ENCODE measurements around the gene PLEKHA1. TPM values are rescaled to one million over a fixed set of nuclear protein-coding genes. Genes with fewer than 3 reads are reported as not detected.

The PLEKHA1 gene
- total RNA-seq, 1 donor from 2014 or later = 46.0 TPM

- DNase-seq (ENCODE audit: extremely low read depth, low read depth, low spot score) = no peak
Observed at GRCh38 chr10:122459561-122460273, 85.2 kb downstream of the PLEKHA1 start.

DNA sequence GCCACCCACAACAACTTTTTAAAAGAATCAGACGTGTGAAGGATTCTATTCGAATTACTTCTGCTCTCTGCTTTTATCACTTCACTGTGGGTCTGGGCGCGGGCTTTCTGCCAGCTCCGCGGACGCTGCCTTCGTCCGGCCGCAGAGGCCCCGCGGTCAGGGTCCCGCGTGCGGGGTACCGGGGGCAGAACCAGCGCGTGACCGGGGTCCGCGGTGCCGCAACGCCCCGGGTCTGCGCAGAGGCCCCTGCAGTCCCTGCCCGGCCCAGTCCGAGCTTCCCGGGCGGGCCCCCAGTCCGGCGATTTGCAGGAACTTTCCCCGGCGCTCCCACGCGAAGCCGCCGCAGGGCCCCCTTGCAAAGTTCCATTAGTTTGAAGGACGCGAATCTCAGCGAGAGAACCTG, 86.4 kb downstream of the PLEKHA1 start:
- DNase-seq (ENCODE audit: extremely low read depth, low read depth, low spot score) = no peak

DNA sequence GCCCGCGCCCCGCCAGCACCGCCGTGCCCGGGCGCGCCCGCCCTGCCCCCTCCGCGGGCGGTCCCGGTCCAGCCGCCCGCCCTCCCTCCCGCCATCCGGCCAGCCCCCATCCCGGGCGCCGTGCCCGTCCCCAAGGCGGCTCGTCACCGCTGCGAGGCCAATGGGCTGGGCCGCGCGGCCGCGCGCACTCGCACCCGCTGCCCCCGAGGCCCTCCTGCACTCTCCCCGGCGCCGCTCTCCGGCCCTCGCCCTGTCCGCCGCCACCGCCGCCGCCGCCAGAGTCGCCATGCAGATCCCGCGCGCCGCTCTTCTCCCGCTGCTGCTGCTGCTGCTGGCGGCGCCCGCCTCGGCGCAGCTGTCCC, 86.8 kb downstream of the PLEKHA1 start, which contains the start of gene HTRA1:
TSS of gene HTRA1 (plus strand) at position 187 of the 362 bp plus-strand sequence. CDS start at position 287, 100 bp downstream.
- no peak for DNase-seq (ENCODE audit: extremely low read depth, low read depth, low spot score)

GRCh38 chr10:122461729-122462532, 87.4 kb downstream of the PLEKHA1 start:
- no peak for DNase-seq (ENCODE audit: extremely low read depth, low read depth, low spot score)

DNA sequence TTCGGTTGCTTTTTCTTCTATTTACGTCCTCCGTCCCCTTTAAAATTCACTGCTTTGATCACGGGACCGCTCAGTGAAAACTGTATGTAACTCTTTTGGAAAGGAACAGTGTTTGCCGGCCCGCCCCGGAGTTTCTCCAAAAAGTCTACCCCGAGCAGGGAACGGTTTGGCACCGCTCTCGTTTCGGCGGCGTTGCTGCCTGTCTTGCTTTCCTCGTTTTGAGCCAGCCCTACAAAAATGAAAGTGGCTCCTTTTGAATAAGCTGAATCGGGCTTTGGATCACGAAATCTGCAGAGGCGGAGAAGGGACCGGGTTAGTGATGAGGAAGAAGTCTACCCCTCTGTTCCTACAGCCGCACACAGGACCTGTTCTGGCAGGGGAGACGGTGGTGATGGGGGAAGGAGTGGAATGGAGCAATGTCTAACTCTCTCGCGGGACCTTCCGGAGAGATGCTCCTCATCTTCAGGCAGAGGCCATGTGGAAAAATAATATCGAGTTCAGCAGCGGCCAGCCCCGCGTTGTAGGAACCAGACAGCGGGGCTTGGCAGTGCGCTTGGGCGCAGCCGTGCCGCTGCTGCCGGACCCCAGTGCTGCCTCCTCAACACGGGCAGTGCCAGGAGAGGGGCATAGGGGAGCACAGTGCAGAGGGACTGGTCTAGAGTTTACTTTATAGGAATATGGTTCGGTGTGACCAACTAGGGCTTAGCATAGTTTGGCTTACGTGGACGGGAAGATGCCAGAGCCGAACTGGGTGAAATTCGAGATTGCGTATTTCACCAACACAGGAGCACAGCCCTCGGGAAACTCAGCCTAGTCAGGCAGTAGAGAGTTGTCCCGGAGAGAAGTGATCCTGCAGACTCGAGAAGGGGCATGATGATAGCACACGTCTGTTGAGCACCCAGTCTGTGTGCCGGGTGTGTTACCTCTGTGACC, 88.3 kb downstream of the PLEKHA1 start:
- no peak for DNase-seq (ENCODE audit: extremely low read depth, low read depth, low spot score)

DNA sequence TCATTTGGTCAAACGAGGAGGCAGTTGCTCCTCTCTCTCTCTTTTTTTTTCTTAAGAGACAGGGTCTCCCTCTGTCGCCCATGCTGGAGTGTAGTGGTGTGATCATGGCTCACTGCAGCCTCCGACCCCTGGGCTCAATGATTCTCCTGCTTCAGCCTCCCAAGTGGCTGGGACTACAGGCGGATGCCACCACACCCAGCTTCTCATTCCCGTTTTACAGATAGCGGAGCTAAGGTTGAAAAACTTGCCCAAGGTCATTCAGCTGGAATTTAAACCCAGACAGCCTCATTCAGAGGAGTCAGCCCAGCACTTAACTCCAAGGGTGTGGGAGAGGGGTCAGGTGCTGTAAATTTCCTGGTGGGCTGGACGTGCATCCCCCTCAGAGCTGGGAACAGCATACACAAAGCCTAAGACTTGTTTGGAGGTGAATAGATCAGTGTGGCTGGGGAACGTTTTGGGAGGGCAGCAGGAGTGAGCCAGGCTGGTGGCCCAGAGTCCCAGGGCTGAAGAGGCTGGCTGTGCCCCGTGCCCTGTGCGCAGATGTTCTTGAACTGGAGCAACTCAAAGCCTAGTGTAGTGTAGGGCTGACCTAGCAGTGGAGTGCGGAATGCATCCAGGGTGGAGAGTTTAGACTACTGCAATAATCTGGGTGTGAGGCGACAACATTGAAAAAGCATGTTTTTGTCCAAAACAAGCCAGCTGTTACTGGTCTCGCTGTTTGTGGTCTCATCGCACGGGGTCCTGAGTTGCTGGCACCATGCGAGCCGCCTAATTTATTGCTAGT, 89.2 kb downstream of the PLEKHA1 start:
- no peak for DNase-seq (ENCODE audit: extremely low read depth, low read depth, low spot score)

- DNase-seq (ENCODE audit: extremely low read depth, low read depth, low spot score) = no peak
Observed at GRCh38 chr10:122464250-122464510, 89.7 kb downstream of the PLEKHA1 start.

DNA sequence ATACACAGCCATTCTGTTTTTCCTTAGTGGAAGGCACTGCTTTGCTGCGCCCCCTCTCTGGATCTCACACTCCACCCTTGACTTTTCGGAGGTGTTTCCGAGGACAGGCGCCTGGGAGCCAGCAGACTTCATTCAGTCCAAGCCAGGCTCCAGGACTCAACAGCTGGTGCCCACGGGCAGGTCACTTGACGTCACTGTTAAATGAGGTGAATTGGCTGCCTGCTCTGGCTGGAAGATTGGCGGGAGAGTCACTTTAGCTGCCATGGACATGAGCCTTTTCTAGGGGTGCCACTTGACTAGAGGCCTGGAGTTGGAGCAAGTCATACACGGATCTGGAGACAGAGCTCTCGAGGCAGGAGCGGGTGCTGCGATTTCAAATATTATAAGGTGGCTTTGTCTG, 90.1 kb downstream of the PLEKHA1 start:
- no peak for DNase-seq (ENCODE audit: extremely low read depth, low read depth, low spot score)

- no peak for DNase-seq (ENCODE audit: extremely low read depth, low read depth, low spot score)
Observed at GRCh38 chr10:122465401-122466040, 91.0 kb downstream of the PLEKHA1 start.

DNA sequence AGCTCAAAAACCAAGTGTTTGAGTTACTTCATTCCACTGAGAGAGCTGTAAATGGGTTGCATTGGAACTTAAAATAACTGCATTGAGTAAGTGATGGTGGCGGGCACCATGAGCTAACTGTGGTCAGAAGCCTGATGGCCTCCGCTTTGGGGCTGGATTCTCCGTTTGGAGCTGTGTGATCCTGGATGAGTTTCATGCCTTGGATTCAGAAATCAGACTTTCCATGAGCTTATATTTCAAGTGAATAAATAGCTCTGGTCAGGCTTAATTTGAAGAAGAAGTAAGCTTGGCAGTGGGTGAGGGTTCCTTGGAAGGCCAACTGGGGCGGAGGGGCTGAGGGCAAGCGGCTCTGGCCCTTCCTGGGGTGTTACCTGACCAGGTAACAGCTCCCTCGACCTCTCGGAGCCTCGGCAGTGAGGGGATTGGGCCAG, 92.5 kb downstream of the PLEKHA1 start:
- no peak for DNase-seq (ENCODE audit: extremely low read depth, low read depth, low spot score)

DNA sequence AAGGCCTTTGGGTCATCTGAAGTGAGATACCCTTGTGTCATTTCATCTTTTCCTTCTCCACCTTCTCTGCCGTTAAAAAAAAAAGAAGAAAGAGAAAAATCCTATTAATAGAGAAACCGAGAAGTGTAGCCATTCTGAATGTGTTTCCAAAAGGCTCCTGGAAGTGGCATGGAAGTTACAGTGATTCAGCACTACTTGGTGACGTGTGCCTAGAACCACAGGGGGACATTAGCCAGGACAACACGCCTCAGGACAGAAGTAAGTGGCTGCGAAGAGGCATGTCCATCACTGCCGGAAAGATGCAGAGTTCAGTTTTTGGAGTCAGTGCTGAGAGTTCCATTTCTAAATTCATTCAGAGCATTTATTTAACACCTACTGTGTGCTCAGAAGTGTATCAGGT, 93.2 kb downstream of the PLEKHA1 start:
- DNase-seq (ENCODE audit: extremely low read depth, low read depth, low spot score) = no peak

DNA sequence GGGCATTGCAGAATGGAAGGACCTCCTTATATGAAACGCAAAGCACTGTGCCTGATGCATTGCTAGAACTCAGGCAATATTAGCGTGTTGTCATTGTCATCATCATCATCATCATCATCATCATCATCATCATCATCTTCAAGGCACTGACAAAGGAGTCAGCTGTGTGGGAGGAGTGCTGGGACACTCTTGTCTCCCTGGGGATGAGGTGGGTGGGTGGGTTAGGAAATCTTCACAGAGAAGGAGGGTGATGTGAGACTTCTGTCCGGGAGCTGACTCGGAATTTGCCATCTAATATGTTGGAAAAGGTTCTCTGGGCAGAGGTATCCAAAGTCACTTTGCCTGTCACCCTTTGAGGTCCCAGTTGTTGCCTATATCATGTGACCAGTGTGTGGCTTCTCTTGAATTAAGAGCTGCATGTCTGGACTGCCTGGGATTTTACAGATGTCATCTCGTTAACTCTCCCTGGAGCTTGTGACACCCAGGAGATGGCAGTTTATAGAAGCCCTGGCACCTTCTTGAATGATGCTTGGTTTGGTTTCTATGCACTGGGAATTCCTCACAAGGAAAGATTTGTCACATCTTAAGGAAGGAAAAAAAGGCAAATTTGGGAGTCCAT, 93.9 kb downstream of the PLEKHA1 start:
- DNase-seq (ENCODE audit: extremely low read depth, low read depth, low spot score) = no peak

DNA sequence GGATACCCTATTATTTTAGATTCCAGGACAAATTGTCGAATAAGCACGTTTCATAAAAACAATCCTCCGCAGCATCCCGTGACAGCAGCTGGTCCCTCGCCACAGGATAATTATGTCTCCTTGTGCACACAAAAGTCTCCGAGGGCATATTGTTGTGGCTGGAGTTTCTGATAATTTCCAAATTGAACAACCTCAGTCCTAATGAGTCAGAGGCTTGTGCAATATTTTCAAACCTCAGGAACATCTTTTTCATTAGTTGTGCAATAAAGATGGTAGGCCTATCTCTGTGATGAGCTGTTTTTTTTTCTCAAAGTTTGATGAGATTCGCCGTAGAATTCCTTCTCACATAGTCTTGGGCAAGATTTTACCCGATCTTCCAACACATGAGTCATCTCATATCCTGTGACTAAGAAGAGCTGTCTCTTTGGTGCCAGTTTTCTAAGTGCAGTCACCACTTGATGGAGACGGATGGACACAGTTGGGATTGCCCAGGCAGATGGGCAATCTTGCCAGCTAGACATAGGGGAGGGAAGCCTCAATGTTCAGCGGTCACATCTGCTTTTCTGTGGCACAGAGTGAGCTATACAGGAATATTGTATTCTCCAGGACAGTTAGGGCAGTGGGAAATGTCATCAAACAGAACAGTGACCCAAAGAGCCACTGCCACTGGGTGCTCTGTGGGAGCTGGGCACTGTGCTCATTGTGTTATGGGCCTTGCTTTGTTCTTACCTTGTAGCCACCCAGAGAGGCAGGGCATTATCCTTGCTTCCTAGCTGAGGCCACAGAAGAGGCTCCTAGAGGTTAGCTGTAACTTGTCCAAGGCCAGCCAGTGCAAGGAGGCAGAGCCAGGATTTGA, 94.6 kb downstream of the PLEKHA1 start:
- DNase-seq (ENCODE audit: extremely low read depth, low read depth, low spot score) = no peak

GRCh38 chr10:122469848-122470247, 95.3 kb downstream of the PLEKHA1 start:
- DNase-seq (ENCODE audit: extremely low read depth, low read depth, low spot score) = no peak

DNA sequence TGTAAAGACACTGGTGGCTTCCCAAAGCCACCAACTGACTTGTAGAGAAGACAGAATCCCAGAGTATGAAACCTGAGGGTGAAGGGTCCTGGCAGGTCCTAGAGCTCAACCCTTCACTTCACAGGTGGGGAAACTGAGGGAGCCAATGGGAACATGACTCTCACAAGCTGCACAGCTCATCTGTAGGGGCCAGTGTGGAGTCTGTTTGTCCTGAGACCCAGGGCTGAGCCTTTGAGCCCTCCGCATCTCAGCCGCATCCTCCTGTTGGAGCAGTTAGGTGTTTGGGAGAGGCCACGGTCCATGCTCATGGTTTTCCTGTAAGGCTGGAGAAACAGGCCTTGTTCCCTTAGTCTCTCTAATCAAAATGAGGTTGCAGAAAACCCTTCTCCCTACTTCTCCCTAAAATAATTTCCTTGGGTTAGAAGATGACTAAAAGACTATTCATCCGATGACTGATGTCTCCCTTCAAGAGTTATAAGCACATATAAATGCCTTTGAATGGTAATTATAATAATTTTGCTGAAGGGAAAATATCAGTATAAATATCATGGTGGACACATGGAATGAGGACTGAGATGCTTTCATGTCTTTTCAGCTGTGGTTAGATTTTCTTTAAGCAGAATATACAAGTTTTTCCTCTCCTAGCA, 97.1 kb downstream of the PLEKHA1 start:
- DNase-seq (ENCODE audit: extremely low read depth, low read depth, low spot score) = no peak

DNA sequence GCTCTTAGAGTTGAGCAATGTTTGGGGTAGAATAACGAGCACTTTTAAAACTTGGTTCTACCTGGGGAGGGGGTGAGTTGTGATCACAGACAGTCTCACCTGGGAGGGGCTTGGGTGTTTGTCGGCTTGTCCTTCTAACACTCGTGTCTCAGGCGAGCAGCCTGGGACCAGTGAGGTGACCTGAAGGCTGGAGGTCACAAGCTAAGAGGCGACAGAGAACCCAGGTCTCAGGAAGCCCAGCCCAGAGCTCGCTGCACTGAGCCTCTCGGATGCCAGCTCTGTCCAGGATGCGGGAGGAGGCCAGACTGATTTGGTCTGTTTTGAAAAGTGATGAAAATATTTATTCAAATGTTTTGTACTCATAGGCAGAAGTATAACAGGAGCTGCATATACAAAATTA, 98.6 kb downstream of the PLEKHA1 start:
- no peak for DNase-seq (ENCODE audit: extremely low read depth, low read depth, low spot score)

DNA sequence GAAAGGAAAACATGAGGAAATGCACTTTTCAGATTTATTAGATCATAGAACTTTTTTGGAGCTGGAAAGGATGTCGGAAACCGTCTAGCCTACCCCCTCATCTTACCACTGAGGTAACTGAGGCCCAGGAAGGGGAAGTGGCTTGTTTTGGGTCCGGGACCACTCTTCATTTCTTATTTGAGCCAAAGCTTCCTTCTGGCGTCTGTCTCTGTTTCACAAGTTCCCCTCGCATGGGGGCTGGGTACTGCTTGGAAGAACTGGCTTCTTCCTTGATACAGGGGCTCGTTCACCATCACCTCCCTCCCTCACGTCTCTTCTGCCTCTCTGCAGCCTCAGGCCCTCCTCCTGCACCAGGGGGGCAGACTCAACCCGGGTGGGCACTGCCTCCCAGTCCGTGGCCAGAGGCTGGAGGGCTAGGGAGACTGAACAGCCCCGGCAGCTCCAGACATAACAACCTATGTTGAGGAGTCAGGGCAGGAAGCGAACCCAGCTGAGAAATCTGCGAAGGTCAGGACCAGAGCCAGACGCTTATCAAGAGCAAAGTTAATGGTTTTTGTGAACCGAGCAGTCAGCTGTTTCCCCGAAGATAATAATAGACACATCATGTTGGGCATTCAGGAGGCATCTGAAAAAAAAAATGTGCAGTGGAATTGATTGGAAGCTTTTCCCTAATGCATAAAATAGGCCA, 99.8 kb downstream of the PLEKHA1 start:
- DNase-seq (ENCODE audit: extremely low read depth, low read depth, low spot score) = peak; percentile 83

DNA sequence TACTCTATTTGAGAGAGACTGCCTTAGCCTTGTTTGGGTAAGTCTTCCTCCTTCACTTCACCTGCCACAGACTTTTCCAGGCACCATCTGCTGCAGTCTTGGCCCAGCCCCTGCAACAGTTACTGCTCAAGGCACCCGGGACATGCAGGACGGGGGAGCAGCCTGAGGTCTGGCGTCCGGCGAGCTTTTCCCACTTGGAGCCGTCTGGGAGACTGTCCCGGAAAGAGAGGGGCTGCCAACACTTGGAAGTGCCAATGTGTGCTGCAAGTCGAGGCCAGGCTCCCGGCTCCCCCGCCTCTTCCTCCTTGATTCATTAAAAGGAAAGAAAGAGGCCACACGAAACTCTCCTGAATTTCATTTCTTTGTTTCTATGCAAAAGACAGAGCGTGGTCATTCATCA, 100.6 kb downstream of the PLEKHA1 start:
- DNase-seq (ENCODE audit: extremely low read depth, low read depth, low spot score) = no peak
